ENCODE results near the gene ACAP2.

ACAP2 gene

GRCh38 chr3:195271410-195272243, 171.2 kb downstream of the ACAP2 start:
- peak overlapping the region; percentile 93 for H3K27ac Mint-ChIP-seq
- peak overlapping the region; percentile 89 to 91 for H3K4me3 Mint-ChIP-seq
- DNase-seq = peak; percentile 85
- no peaks in the 10 kb centered on the region for H3K9me3 Mint-ChIP-seq
- no peaks in the 10 kb centered on the region for H3K27me3 Mint-ChIP-seq
- H3K36me3 Mint-ChIP-seq = peaks cover 10 to 13% of the 10 kb centered on the region in 2 donors
- peak; percentile 78 to 82 for ATAC-seq (replicated peaks)
- peaks cover 16 to 27% of the 10 kb centered on the region in 2 donors for H3K4me1 Mint-ChIP-seq

GRCh38 chr3:195270817-195271409, 171.9 kb downstream of the ACAP2 start, which contains the start of gene XXYLT1:
XXYLT1 (minus strand) TSS chr3:195271159; CDS start chr3:195271058, 101 bp downstream.
- H3K36me3 Mint-ChIP-seq = peaks cover 10 to 13% of the 10 kb centered on the region in 2 donors
- peak; percentile 86 to 89 for ATAC-seq (replicated peaks)
- H3K4me3 Mint-ChIP-seq = peak within 1 kb of the TSS; percentile 89 to 91
- H3K4me1 Mint-ChIP-seq = peaks cover 16 to 27% of the 10 kb centered on the region in 2 donors
- no peaks in the 10 kb centered on the region for H3K9me3 Mint-ChIP-seq
- DNase-seq = peak; percentile 85
- no peaks in the 10 kb centered on the region for H3K27me3 Mint-ChIP-seq
- H3K27ac Mint-ChIP-seq = peak within 1 kb of the TSS; percentile 93

GRCh38 chr3:195270079-195270816, 172.6 kb downstream of the ACAP2 start:
- Mint-ChIP-seq H3K4me1 (peaks cover 16 to 27% of the 10 kb centered on the region in 2 donors), H3K9me3 (no peaks in the 10 kb centered on the region), H3K27ac (peak overlapping the region; percentile 76), H3K36me3 (peaks cover 16 to 19% of the 10 kb centered on the region in 2 donors), H3K27me3 (no peaks in the 10 kb centered on the region), H3K4me3 (peak overlapping the region; percentile 85 to 89)
- ATAC-seq (replicated peaks) (peak; percentile 13 to 14), DNase-seq (peak; percentile 31)

GRCh38 chr3:195269375-195270078, 173.3 kb downstream of the ACAP2 start:
- Mint-ChIP-seq H3K9me3 (no peaks in the 10 kb centered on the region), H3K27me3 (no peaks in the 10 kb centered on the region), H3K27ac (no peak overlapping the region), H3K4me1 (peaks cover 16 to 27% of the 10 kb centered on the region in 2 donors), H3K36me3 (peaks cover 19 to 25% of the 10 kb centered on the region in 2 donors), H3K4me3 (peak overlapping the region; percentile 85 to 89)
- DNase-seq = no peak
- ATAC-seq (replicated peaks) = no peak

DNA sequence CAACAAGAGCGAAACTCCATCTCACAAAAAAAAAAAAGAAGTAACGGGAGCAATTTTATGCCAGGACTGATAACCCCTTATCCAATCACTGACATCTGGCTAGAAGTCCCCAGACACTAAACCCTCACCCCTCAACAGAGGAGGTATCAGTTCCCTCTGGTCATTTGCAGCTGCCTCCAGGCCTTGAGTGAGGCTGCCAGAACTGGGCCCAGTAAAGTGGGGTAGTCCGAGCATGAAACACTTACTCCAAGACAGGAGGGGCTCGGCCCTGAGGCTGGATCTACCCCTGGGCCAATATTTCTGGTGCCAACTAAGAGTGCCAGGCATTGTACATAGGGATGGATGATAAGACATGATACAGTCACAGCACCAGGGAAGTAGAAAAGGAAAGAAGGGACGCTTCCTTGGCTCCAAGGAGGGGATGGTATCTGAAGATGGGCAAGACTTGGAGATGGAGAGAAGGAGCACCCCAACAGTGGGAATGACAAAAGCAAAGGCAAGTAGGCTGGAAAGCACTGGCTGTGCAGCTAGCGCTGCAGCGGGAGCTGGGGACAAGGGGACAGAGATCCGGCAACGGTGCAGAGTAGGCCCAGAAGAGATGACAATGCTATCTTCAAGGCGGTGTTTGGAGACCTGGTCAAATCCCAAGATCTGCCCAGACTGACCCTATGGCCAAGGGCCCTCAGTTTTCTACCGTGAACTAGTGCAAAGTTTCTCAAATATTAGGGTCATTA, 174.1 kb downstream of the ACAP2 start:
- H3K4me1 Mint-ChIP-seq = peaks cover 16 to 27% of the 10 kb centered on the region in 2 donors
- ATAC-seq (replicated peaks) (no peak), DNase-seq (no peak)
- no peak overlapping the region for H3K27ac Mint-ChIP-seq
- H3K4me3 Mint-ChIP-seq = peak overlapping the region in 1 of 2 donors; percentile 53
- no peaks in the 10 kb centered on the region for H3K27me3 Mint-ChIP-seq
- peaks cover 19 to 28% of the 10 kb centered on the region in 2 donors for H3K36me3 Mint-ChIP-seq
- no peaks in the 10 kb centered on the region for H3K9me3 Mint-ChIP-seq

- no peak for DNase-seq
- peaks cover 15 to 25% of the 10 kb centered on the region in 2 donors for H3K4me1 Mint-ChIP-seq
- no peaks in the 10 kb centered on the region for H3K27me3 Mint-ChIP-seq
- peaks cover 21 to 31% of the 10 kb centered on the region in 2 donors for H3K36me3 Mint-ChIP-seq
- H3K27ac Mint-ChIP-seq = no peak overlapping the region
- no peak for ATAC-seq (replicated peaks)
- no peaks in the 10 kb centered on the region for H3K9me3 Mint-ChIP-seq
- no peak overlapping the region for H3K4me3 Mint-ChIP-seq
Measured at GRCh38 chr3:195267096-195267495, 175.7 kb downstream of the ACAP2 start.

- Mint-ChIP-seq H3K4me3 (no peak overlapping the region), H3K9me3 (no peaks in the 10 kb centered on the region), H3K27me3 (no peaks in the 10 kb centered on the region), H3K4me1 (peaks cover 13 to 20% of the 10 kb centered on the region in 2 donors), H3K27ac (no peak overlapping the region), H3K36me3 (peaks cover 21 to 31% of the 10 kb centered on the region in 2 donors)
- DNase-seq = no peak
- no peak for ATAC-seq (replicated peaks)
Measured at GRCh38 chr3:195266428-195266827, 176.4 kb downstream of the ACAP2 start.

DNA sequence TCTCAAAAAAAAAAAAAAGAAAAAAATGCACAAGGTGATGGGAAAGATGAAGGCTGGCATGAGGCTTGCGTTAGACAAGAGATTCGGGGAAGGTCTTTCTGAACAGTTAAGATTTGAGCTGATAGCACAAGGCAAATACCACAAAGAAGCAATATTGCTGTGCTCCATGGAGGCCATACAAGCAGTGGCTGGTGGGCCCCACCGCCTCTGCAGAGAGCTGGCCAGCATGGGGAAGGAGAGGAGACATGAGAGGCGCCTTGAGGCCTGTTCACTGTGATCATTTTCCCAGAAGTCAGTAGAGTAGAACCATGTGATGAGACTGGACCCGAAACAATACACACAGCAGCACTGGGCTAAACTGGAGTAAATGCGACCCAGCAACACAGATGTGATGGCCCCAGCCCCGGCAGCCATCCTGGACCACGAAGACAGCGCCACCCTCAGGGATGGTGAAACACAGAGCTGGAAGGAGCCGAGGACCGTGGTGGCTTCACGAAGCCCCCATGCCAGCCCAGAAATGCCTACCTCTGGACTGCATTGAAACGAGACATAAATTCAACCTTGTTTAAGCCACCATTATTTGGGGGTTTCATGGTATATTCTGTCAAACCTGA, 177.3 kb downstream of the ACAP2 start:
- ATAC-seq (replicated peaks) = no peak

DNA sequence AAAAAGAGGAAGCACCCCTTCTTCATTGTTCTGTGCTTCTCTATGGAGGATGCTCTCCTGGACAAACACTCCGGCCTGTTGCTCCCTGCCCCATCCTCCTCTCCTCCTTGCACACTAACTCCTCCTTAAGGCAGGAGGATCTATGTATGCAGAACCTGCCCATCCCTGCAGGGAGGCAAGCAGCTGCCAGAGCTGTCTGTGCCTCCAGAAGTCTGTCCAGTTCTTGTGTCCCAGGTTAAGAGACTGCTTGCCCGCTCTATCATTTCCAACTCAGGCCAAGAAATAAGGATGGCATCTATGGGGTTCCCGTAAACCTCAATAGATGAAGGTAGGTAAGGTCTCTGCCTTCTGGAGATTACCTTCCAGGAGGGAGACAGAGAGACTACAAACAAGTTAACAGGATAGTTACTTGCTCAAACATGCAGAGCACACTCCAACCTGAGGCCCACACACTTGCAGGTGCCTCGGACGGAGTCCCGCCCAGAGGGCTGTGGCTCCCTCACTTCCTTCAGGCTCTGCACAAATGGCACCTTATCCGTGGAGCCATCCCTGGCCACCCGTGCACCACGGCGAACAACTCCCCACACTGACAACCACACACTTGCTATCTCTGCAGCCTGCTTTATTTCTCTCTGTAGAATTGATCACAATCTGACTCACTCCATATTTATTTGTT, 178.8 kb downstream of the ACAP2 start:
- no peak overlapping the region for H3K27ac Mint-ChIP-seq
- peaks cover 21 to 31% of the 10 kb centered on the region in 2 donors for H3K36me3 Mint-ChIP-seq
- DNase-seq = no peak
- H3K9me3 Mint-ChIP-seq = no peaks in the 10 kb centered on the region
- no peak overlapping the region for H3K4me3 Mint-ChIP-seq
- H3K4me1 Mint-ChIP-seq = peaks cover 11 to 25% of the 10 kb centered on the region in 2 donors
- ATAC-seq (replicated peaks) = no peak
- H3K27me3 Mint-ChIP-seq = no peaks in the 10 kb centered on the region

More for the DNA sequence above, 177.3 kb downstream of the ACAP2 start:
- Mint-ChIP-seq H3K27ac (peak overlapping the region; percentile 66), H3K4me3 (no peak overlapping the region), H3K9me3 (no peaks in the 10 kb centered on the region), H3K27me3 (no peaks in the 10 kb centered on the region), H3K4me1 (peaks cover 18 to 28% of the 10 kb centered on the region in 2 donors), H3K36me3 (peaks cover 21 to 31% of the 10 kb centered on the region in 2 donors)
- no peak for DNase-seq

GRCh38 chr3:195263193-195263924, 179.5 kb downstream of the ACAP2 start:
- ATAC-seq (replicated peaks) (no peak), DNase-seq (no peak)
- no peak overlapping the region for H3K4me3 Mint-ChIP-seq

DNA sequence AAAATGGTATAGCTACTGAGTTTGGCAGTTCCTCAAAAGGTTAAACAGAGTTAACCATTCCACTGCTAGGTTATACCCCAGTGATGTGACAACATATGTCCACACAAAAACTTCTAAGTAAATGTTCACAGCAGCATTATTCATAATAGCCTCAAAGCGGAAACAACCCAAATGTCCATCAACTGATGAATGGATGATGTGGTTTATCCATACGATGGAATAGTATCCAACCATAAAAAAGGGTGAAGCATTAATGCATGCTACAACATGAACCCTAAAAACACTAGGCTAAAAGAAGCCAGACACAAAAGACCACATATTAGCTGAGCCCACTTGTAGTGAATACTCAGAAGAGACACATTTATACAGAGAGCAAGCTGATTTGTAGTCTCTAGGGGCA, 180.9 kb downstream of the ACAP2 start:
- Mint-ChIP-seq H3K4me3 (no peak overlapping the region), H3K36me3 (peaks cover 11 to 19% of the 10 kb centered on the region in 2 donors)

More at GRCh38 chr3:195263193-195263924, 179.5 kb downstream of the ACAP2 start:
- H3K4me1 Mint-ChIP-seq = peaks cover 12 to 25% of the 10 kb centered on the region in 2 donors
- H3K9me3 Mint-ChIP-seq = no peaks in the 10 kb centered on the region
- peaks cover 17 to 26% of the 10 kb centered on the region in 2 donors for H3K36me3 Mint-ChIP-seq
- no peak overlapping the region for H3K27ac Mint-ChIP-seq
- H3K27me3 Mint-ChIP-seq = no peaks in the 10 kb centered on the region

More for the DNA sequence above, 180.9 kb downstream of the ACAP2 start:
- Mint-ChIP-seq H3K27ac (no peak overlapping the region), H3K9me3 (no peaks in the 10 kb centered on the region), H3K27me3 (no peaks in the 10 kb centered on the region), H3K4me1 (peaks cover 21 to 34% of the 10 kb centered on the region in 2 donors)
- DNase-seq (no peak), ATAC-seq (replicated peaks) (no peak)

Measured in stimulated activated naive B cell treated with anti-CD40 and anti-IgM and Interleukin-4, amounts not matched to agents 10 μg/mL and 1 μg/mL and 100 μg/mL, for 72 hours (primary cell).